Activated T-helper 2 cell treated with anti-CD3 and anti-CD28 coated beads, Interferon-gamma antibody, Interleukin-2, Interleukin-4, amounts not matched to agents 10 μg/mL and 5 μg/mL and 100 μg/mL, durations not matched to agents 14 hours and 24 hours and 36 hours (primary cell): ENCODE measurements around the gene DAB2IP. TPM values are rescaled to one million over a fixed set of nuclear protein-coding genes. Genes with fewer than 3 reads are reported as not detected.

Source experiments
- DNase-seq: peaks from one replicate; pipeline ENCODE4 v3.0.0; 2021; ENCODE audit warnings: low spot score
- H3K27ac Mint-ChIP-seq: one replicate; pipeline ENCODE4 v1.8.0; 2021; ENCODE audit warnings: mixed read lengths
- H3K27me3 Mint-ChIP-seq: one replicate; pipeline ENCODE4 v1.8.0; 2021; ENCODE audit warnings: low read depth, mixed read lengths
- H3K36me3 Mint-ChIP-seq: one replicate; pipeline ENCODE4 v1.8.0; 2021; ENCODE audit warnings: low read depth, mixed read lengths
- H3K4me1 Mint-ChIP-seq: one replicate; pipeline ENCODE4 v1.8.0; 2021; ENCODE audit warnings: low read depth, mixed read lengths
- H3K4me3 Mint-ChIP-seq: one replicate; pipeline ENCODE4 v1.8.0; 2021; ENCODE audit warnings: low read depth, mild to moderate bottlenecking, moderate library complexity, mixed read lengths
- H3K9me3 Mint-ChIP-seq: one replicate; pipeline ENCODE4 v1.8.0; 2021; ENCODE audit warnings: mixed read lengths
- intact Hi-C: fragments of 100-400 bp; cut with micrococcal nuclease; formaldehyde crosslinking; loops from one replicate; pipeline ENCODE4 v1.15.1; 2023
- total RNA-seq: library from RNA; stranded (reverse); gene quantifications from 2 replicates; pipeline ENCODE4 v1.2.3, GENCODE V29; 2022

The DAB2IP gene
- total RNA-seq, 1 donor from 2014 or later: not detected

DNA sequence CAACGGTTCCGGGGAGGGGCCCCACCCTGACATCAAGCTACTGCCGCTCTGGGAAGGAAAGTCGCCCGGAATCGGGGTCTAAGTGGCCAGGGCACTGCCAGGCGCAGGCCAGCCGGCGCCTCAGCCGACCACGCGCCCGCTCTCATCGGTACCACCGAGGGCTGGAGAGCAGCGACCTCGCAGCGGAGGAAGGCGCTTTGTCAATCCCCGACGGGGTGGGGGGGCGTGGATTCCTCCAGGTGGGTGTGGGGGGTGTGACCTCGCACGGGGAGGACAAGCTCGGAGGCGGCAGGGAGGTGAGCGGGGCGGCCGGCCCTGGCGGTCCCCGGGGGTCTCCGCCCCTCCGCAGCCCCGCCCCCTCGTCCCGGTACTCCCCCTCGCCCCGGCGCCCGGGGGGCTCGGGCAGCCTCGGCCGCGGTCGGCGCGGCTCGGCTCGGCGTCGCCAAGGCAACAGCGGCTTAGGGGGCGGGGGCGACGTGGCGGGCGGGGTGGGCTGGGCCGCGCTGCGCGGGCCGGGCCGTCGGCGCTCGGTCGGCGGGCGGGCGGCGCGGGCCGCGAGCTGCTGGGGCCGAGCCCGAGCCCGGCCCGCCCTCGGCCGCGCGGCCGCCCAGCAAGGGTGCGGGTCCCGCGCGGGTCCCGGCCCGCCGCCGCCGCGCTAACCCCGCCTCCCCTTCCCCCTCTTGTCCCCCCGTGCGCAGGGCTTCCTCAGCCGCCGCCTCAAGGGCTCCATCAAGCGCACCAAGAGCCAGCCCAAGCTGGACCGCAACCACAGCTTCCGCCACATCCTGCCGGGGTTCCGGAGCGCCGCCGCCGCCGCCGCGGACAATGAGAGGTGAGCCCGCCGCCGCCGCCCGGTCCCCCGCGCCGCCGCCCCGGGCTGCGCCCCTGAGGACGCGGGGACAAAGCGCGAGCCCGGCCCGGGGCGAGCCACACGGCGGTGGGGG, 47.5 kb downstream of the DAB2IP start:
- peak; percentile 59 for DNase-seq
- no peaks in the 10 kb centered on the region for H3K36me3 Mint-ChIP-seq
- H3K27ac Mint-ChIP-seq: no peak overlapping the region
- peaks cover 52% of the 10 kb centered on the region for H3K27me3 Mint-ChIP-seq
- H3K9me3 Mint-ChIP-seq: no peaks in the 10 kb centered on the region
- H3K4me3 Mint-ChIP-seq: no peak overlapping the region
- peaks cover 4% of the 10 kb centered on the region for H3K4me1 Mint-ChIP-seq
- intact Hi-C loops: no loop called here

DNA sequence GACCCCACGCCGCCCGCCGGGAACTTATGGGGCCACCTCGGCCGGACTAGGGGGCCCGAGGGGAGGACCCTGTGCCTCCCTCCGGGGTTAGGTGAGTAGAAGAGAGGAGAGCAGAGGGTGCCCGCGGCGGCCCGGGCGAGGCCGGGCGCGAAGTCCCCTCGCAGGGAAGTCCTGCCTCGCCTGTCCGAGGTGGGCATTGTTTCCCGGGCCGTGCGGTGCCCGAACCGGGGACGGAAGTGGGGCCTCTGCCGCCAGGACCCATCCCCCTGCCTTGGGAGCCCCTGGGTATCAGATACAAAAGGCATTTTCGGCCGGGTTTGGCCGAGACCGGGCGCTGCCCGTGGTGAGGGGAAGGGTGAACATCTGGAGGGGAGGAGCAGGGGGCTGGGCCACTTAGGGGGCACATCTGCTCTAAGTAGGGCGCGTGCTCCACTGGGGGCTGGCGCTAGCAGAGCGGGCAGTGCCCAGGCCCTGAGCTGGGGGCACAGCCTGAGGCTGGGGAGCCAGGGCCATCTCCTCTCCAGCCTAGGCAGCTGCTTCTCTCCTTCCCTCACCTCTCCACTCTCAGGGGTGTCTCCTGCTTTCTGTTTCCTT, 48.2 kb downstream of the DAB2IP start:
- peaks cover 60% of the 10 kb centered on the region for H3K27me3 Mint-ChIP-seq
- no peak overlapping the region for H3K27ac Mint-ChIP-seq
- intact Hi-C loops: no loop called here
- H3K4me1 Mint-ChIP-seq: peaks cover 4% of the 10 kb centered on the region
- H3K4me3 Mint-ChIP-seq: no peak overlapping the region
- H3K36me3 Mint-ChIP-seq: no peaks in the 10 kb centered on the region
- no peak for DNase-seq
- H3K9me3 Mint-ChIP-seq: no peaks in the 10 kb centered on the region

DNA sequence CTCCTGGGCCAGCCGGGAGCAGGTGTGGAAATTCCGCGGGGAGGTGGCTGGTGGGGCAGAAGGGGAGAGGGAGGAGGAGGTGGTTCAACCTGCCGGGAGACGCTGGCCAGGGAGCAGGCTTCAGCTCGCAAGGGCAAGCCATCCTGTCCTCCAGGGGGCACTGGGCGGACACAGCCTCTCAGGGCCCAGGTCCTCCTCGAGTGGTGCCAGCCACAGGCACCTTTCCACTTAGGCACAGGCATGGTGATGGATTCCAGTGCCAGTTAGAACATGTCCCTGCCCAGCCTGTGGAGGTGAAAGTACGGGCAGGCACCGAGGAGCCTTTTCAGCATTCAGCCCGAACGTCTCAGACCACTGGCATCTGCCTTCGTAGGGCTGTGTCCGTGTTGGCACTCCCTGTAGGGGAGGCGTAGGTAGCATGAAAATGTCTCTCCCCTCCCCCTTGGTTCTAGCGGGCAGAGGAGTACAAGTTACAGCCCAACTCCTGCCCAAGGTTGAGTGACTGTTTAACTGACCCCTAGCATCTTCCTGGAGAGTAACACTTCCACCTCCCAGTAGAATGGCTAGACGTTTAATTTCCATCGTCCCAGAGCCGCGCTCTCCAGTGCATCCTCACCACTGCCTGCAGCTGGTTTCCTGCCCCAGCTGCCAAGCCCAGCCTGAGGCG, 48.9 kb downstream of the DAB2IP start:
- H3K4me1 Mint-ChIP-seq: peaks cover 4% of the 10 kb centered on the region
- intact Hi-C loops: no loop called here
- H3K9me3 Mint-ChIP-seq: no peaks in the 10 kb centered on the region
- H3K27me3 Mint-ChIP-seq: peaks cover 66% of the 10 kb centered on the region
- H3K27ac Mint-ChIP-seq: no peak overlapping the region
- no peaks in the 10 kb centered on the region for H3K36me3 Mint-ChIP-seq
- H3K4me3 Mint-ChIP-seq: no peak overlapping the region
- no peak for DNase-seq

- Mint-ChIP-seq H3K36me3 (no peaks in the 10 kb centered on the region), H3K4me3 (no peak overlapping the region), H3K27me3 (peaks cover 68% of the 10 kb centered on the region), H3K4me1 (peaks cover 4% of the 10 kb centered on the region), H3K9me3 (no peaks in the 10 kb centered on the region), H3K27ac (no peak overlapping the region)
- intact Hi-C loops: no loop called here
- DNase-seq: no peak
Observed at GRCh38 chr9:121700832-121701419, 49.5 kb downstream of the DAB2IP start.

DNA sequence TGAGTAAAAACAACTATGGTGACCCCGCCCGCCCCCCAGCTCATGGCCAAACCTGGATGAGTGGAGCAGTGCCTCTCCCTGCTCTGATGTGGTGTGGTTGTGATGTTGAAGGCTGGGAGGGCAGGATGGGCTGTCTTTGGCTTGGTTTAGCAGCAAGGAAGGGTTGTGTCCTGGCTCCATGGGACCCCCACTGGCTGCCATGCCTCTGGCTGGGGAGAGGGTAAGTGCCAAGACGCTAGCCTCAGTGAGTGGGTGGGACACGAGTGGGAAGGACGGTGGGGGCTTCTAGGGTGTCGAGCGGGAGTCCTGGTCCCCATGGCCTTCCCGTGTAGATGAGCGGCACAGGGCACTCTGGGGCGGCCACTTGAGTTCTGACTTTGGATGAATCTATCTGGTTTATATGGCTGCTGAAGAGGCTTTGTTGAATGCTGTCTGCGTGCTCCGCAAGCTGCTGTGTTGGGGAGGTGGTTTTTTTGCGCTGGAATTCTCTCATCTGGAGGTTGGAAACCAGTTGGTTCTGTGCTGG, 50.4 kb downstream of the DAB2IP start:
- Mint-ChIP-seq H3K36me3 (no peaks in the 10 kb centered on the region), H3K4me3 (no peak overlapping the region), H3K9me3 (no peaks in the 10 kb centered on the region), H3K27me3 (peaks cover 65% of the 10 kb centered on the region), H3K27ac (no peak overlapping the region), H3K4me1 (peaks cover 4% of the 10 kb centered on the region)
- no peak for DNase-seq
- intact Hi-C loops: no loop called here

DNA sequence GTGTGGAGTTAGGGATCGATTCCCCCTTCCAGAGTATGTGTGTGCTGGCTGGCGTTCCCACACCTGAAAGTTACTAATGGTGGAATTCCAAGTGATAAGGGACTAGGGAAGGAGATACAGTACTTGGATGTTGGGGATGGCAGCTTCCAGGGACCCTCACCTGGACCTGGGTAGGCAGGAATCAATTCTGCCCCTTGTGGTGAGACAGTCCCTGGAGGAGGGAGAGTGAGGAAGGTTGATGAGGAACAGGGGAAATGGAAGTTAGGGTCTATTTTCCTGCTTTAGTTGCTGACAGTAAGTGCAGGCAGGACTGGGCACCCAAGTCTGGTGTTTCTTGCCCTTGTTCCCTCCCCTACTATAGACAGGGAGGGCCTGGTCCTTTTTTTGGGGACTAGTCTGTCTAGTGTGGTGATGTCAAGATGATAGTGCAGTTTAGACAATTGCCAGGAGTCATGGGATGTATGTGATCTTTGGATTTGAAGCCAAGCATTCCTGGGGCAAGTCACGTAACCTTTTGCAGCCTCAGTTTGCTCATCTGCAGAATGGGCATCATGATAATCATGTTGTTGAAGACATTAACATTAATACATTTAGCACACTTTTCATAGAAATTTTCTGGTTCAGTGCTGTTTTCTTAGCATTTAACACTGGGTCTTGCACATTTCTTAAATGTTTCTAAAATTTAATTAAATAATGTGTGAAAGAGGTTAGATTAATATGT, 51.7 kb downstream of the DAB2IP start:
- peaks cover 52% of the 10 kb centered on the region for H3K27me3 Mint-ChIP-seq
- intact Hi-C loops: no loop called here
- no peak for DNase-seq
- no peak overlapping the region for H3K4me3 Mint-ChIP-seq
- no peaks in the 10 kb centered on the region for H3K9me3 Mint-ChIP-seq
- H3K36me3 Mint-ChIP-seq: no peaks in the 10 kb centered on the region
- H3K4me1 Mint-ChIP-seq: peaks cover 10% of the 10 kb centered on the region
- H3K27ac Mint-ChIP-seq: no peak overlapping the region

- H3K9me3 Mint-ChIP-seq: no peaks in the 10 kb centered on the region
- H3K4me3 Mint-ChIP-seq: no peak overlapping the region
- H3K4me1 Mint-ChIP-seq: peaks cover 14% of the 10 kb centered on the region
- intact Hi-C loops: no loop called here
- no peak for DNase-seq
- no peak overlapping the region for H3K27ac Mint-ChIP-seq
- H3K27me3 Mint-ChIP-seq: peaks cover 49% of the 10 kb centered on the region
- no peaks in the 10 kb centered on the region for H3K36me3 Mint-ChIP-seq
Observed at GRCh38 chr9:121704281-121704680, 52.8 kb downstream of the DAB2IP start.

DNA sequence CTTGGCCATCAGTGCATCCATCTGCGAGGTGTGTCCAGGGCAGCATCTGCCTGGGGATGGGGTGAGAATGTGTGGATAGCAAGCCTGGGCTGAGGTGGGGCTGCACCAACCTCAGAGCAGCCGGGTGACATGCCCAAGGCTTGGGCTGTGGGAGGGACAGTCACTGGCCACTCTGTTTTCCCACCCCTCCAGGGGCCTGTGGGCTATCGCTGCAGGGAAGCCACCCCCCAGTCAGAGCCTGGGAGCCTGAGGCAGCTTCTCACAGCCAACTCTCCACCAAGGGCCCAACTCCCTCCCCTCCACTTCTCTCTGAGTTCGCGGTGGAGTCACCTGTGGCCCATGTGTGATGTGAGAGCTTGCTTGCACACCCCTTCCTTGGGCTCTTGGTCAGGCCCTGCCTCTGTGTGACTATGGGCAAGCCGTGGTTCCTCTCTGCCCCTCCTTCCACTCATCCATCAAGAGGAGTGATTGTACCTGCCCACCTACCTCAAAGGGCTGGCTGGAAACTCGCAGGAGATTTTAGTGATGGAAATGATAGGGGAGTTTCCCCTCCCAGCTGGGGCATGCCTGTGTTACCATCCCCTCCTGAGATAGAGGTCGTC, 54.8 kb downstream of the DAB2IP start:
- no peak for DNase-seq
- intact Hi-C loops: no loop called here
- Mint-ChIP-seq H3K36me3 (no peaks in the 10 kb centered on the region), H3K9me3 (no peaks in the 10 kb centered on the region), H3K4me1 (peaks cover 14% of the 10 kb centered on the region), H3K4me3 (no peak overlapping the region), H3K27me3 (peaks cover 39% of the 10 kb centered on the region), H3K27ac (no peak overlapping the region)

DNA sequence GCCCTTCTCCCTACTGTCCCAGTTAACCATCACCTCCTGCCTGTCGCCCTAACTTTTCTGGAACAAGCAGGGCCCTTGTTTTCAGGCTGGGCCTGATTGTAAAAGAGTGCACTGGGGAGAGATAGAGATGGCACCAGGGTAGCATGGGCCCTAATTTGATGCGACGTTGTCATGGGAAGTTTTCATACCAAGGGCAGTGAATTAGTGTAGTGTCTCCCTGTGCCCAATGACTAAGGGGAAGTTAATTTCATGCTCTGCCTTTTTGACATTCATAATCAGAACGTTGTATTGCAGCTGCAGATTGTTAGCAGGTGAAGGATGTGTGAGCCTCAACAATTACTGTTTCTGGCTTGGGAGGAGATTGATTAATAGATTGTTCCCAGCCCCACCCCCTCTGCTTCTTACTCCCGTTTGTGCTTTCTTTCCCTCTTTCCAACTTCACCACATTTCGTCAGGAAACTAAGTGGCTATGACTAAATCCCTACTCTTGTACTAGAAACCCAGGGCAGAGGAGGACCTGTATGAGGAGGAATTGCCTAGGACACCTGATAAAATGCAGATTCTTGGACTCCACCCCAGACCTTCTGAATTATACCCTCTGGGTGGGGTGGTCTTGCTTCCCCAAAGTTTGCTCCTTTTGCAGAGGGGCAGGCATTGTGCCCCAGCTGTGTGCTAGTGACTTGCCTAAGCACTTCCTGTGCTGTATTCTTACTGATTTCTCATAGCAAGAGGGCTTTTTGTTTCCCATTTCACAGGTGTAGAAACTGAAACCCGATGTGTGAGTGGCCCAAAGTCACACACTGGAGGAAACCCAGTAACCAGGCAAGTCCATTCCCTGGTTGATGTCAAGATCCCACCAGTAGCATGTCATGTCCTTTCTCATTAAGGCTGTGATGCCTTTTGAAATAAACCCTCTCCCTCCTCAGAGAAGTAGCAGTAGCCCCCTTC, 56.3 kb downstream of the DAB2IP start:
- Mint-ChIP-seq H3K9me3 (no peaks in the 10 kb centered on the region), H3K27ac (no peak overlapping the region), H3K4me1 (peaks cover 14% of the 10 kb centered on the region), H3K36me3 (no peaks in the 10 kb centered on the region), H3K4me3 (no peak overlapping the region), H3K27me3 (peaks cover 25% of the 10 kb centered on the region)
- intact Hi-C loops: no loop called here
- DNase-seq: no peak

DNA sequence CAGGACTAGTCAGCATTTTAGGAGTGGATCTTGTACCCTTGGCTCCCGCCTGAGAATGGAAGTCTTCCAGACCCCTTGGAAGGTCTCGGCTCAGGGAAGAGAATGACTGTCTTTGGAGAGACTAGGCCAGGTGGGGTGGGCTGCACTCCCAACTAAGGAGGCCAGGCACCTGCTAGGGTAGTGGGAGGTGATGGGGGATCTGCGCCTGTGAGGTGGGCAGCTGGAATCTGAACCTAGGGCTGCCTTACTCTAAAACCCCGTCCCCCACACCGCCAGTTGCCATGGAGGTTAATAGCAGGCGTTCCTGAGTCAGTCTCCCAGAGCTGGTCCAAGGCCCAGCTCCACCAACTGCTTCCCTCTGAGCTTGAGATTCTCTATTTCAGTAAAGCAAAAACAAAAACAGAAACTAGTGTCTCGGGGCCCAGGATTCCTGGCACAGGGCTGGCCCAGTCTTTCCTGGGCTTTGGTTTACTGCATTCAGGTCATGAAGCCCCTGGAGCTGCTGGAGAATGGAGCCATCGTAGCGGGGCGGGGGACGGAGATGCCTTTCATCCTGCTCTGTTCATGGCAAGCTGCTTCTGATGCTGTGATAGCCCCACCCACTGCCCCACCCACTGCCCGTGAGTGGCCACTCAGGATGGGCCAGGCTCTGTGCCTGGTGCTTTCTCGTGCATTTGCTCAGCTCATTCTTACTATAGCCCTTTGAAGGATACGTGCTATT, 57.5 kb downstream of the DAB2IP start:
- H3K4me1 Mint-ChIP-seq: peaks cover 14% of the 10 kb centered on the region
- intact Hi-C loops: no loop called here
- no peak overlapping the region for H3K4me3 Mint-ChIP-seq

DNA sequence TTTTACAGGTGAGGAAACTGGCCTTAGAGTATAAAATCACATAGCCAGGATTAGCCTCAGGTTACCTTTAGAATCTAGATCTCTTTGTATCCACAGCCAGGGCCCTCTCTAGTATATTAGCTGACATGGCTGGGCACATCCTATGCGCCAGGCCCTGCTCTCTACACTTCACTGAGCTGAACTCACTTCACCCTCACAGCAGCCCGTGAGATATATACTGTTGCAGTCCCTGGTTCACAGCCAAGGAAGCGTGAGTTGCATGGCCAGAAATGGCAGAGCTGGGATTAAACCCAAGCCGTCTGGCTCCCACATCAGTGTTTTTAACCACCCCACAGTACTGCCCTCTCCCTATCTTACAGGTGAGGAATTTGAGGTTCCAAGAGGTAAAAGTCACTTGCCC, 58.4 kb downstream of the DAB2IP start:
- DNase-seq: no peak
- intact Hi-C loops: no loop called here
- H3K9me3 Mint-ChIP-seq: no peaks in the 10 kb centered on the region
- H3K4me3 Mint-ChIP-seq: no peak overlapping the region
- H3K27me3 Mint-ChIP-seq: peaks cover 10% of the 10 kb centered on the region
- no peak overlapping the region for H3K27ac Mint-ChIP-seq
- no peaks in the 10 kb centered on the region for H3K36me3 Mint-ChIP-seq
- peaks cover 14% of the 10 kb centered on the region for H3K4me1 Mint-ChIP-seq

More for the DNA sequence above, 57.5 kb downstream of the DAB2IP start:
- no peak for DNase-seq
- no peaks in the 10 kb centered on the region for H3K36me3 Mint-ChIP-seq
- peaks cover 19% of the 10 kb centered on the region for H3K27me3 Mint-ChIP-seq
- no peaks in the 10 kb centered on the region for H3K9me3 Mint-ChIP-seq
- H3K27ac Mint-ChIP-seq: no peak overlapping the region
